Panc1 (cell line): ENCODE measurements around the gene ETNK2.

Experiments
- REST ChIP-seq, 2 experiments: IDR thresholded peaks; 2 replicates each; pipeline ENCODE4 v1.6.1; 2011 to 2012; ENCODE audit warnings: low read depth in 2 of 2, control low read depth in 1 of 2, low read length in 1 of 2, mild to moderate bottlenecking in 1 of 2, moderate library complexity in 1 of 2; ENCODE audit not compliant: insufficient read depth in 1 of 2
- TCF7L2 ChIP-seq: IDR thresholded peaks from 2 replicates; pipeline ENCODE4 v1.6.1; 2011; ENCODE audit warnings: mild to moderate bottlenecking, low read depth, low read length, inconsistent platforms
- TF ChIP-seq, protein P1 (sequence below): fragments of 450-650 bp; IDR thresholded peaks from 2 replicates; pipeline ENCODE4 v1.5.1; 2017; ENCODE audit warnings: mild to moderate bottlenecking

GRCh38 chr1:204191456-204191855 is 39.6 kb upstream of the ETNK2 start:
- TF ChIP-seq, protein P1, sequence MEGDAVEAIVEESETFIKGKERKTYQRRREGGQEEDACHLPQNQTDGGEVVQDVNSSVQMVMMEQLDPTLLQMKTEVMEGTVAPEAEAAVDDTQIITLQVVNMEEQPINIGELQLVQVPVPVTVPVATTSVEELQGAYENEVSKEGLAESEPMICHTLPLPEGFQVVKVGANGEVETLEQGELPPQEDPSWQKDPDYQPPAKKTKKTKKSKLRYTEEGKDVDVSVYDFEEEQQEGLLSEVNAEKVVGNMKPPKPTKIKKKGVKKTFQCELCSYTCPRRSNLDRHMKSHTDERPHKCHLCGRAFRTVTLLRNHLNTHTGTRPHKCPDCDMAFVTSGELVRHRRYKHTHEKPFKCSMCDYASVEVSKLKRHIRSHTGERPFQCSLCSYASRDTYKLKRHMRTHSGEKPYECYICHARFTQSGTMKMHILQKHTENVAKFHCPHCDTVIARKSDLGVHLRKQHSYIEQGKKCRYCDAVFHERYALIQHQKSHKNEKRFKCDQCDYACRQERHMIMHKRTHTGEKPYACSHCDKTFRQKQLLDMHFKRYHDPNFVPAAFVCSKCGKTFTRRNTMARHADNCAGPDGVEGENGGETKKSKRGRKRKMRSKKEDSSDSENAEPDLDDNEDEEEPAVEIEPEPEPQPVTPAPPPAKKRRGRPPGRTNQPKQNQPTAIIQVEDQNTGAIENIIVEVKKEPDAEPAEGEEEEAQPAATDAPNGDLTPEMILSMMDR = no peak
- no peak for TF ChIP-seq REST (IDR thresholded peaks at IDR 0.05; ENCODE audit: insufficient read depth in 1 of 2, low read depth in 2 of 2, low read length in 1 of 2)
- no peak for TF ChIP-seq TCF7L2
